ENCODE results near the gene SPN.
"Not testable (repeated sequence)": the region's sequence is repeated elsewhere in the genome, so short reads cannot be mapped to it uniquely, and the experiment has no call there.

DNA sequence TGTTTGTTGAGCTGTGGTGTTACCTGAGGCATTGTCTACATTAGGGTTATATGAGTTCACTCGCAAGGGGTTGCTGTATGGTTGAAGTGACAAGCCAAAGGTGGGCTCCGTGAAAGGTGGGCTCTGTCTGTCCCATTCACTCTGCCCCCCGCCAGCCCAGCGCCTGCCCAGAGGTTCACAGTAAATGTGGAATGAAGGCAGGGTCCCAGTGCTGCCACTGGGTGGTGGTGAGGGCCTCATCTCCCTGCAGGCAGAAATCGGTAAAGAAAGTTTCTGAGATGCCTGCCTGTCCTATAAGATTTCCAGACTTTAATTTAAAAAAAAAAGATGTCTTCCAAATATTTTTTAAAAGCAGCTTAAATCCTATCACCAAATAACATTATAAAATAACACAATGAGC is 26.7 kb upstream of the SPN start:
- TF ChIP-seq POLR2A (IDR thresholded peaks at IDR 0.05; ENCODE audit: low read depth, low read length); CTCF (IDR thresholded peaks at IDR 0.05; ENCODE audit: extremely low read depth in 1 of 2, insufficient read depth in 1 of 2, low read depth in 1 of 2, low read length in 2 of 2): not testable (repeated sequence)
